Mesothelial cell of epicardium (in vitro differentiated cells): ENCODE data around the gene TSEN2. TPM values are rescaled to one million over a fixed set of nuclear protein-coding genes. Genes with fewer than 3 reads are reported as not detected.
A peak's percentile ranks its signal among the peaks of the same experiment; 100 is the strongest.

Source experiments
- DNase-seq, 2 experiments: peaks; one replicate each; pipeline ENCODE4 v3.0.0; 2021; ENCODE audit warnings: low spot score in 2 of 2; ENCODE audit not compliant: unreplicated experiment in 2 of 2
- H3K27ac Mint-ChIP-seq: 2 replicates; pipeline ENCODE4 v1.8.0; 2021; ENCODE audit warnings: mixed read lengths
- H3K27me3 Mint-ChIP-seq: 2 replicates; pipeline ENCODE4 v1.8.0; 2021; ENCODE audit warnings: low read depth, mixed read lengths
- H3K36me3 Mint-ChIP-seq: 2 replicates; pipeline ENCODE4 v1.8.0; 2021; ENCODE audit warnings: mixed read lengths
- H3K4me1 Mint-ChIP-seq: 2 replicates; pipeline ENCODE4 v1.8.0; 2021; ENCODE audit warnings: mixed read lengths
- H3K4me3 Mint-ChIP-seq: 2 replicates; pipeline ENCODE4 v1.8.0; 2021; ENCODE audit warnings: mild to moderate bottlenecking, moderate library complexity, mixed read lengths
- H3K9me3 Mint-ChIP-seq: 2 replicates; pipeline ENCODE4 v1.8.0; 2021; ENCODE audit warnings: mixed read lengths
- total RNA-seq: library from RNA; stranded (reverse); gene quantifications from 3 replicates; pipeline ENCODE4 v1.2.1, GENCODE V29; 2021
- TF ChIP-seq, protein P1 (sequence below): fragments of 200-600 bp; sonication (generic); IDR thresholded peaks from one replicate; pipeline ENCODE4 v1.5.0; 2021; ENCODE audit warnings: antibody characterized with exemption; ENCODE audit not compliant: unreplicated experiment

TSEN2 gene
- total RNA-seq, 1 donor from 2014 or later: 29.0 TPM

DNA sequence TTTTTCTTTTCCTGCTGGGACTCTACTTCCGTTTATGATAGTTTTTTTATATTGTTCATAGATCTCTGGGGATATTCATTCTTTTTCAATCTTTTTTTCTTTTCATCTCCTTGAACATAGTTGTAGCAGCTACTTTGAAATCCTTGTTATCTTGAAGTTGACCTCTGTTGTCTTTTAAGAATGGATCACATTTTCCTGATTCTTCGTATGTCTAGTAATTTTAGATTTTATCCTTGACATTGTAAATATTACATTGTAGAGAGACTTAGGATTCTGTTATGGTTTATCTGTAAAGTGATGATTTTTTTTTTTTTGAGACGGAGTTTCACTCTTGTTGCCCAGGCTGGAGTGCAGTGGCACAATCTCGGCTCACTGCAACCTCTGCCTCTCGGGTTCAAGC, 93.1 kb downstream of the TSEN2 start:
- H3K4me1 Mint-ChIP-seq: no peaks in the 10 kb centered on the region
- H3K36me3 Mint-ChIP-seq: peaks cover 47% of the 10 kb centered on the region
- DNase-seq: no peak
- no peaks in the 10 kb centered on the region for H3K27me3 Mint-ChIP-seq
- H3K9me3 Mint-ChIP-seq: peaks cover 3% of the 10 kb centered on the region
- no peak overlapping the region for H3K27ac Mint-ChIP-seq
- H3K4me3 Mint-ChIP-seq: no peak overlapping the region
- TF ChIP-seq, protein P1, sequence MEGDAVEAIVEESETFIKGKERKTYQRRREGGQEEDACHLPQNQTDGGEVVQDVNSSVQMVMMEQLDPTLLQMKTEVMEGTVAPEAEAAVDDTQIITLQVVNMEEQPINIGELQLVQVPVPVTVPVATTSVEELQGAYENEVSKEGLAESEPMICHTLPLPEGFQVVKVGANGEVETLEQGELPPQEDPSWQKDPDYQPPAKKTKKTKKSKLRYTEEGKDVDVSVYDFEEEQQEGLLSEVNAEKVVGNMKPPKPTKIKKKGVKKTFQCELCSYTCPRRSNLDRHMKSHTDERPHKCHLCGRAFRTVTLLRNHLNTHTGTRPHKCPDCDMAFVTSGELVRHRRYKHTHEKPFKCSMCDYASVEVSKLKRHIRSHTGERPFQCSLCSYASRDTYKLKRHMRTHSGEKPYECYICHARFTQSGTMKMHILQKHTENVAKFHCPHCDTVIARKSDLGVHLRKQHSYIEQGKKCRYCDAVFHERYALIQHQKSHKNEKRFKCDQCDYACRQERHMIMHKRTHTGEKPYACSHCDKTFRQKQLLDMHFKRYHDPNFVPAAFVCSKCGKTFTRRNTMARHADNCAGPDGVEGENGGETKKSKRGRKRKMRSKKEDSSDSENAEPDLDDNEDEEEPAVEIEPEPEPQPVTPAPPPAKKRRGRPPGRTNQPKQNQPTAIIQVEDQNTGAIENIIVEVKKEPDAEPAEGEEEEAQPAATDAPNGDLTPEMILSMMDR: no peak

DNA sequence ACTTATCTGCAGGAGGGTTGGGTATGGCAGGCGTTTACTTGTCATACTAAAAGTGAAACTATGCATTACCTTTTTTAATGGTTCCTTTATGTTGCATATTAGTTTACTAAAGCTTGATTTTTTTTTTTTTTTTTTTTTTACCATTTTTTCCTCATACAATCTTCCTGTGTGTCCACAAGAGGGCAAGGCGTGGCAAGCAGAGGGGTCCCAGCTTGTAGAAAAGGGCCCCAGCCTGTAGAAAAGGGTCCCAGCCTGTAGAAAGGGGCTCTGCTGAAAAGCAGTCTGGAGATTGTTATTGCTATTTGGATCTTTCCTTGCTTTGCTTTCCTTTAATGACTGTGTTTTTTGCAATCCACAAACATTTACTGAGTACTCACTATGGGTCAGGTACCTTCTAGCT, 94.5 kb downstream of the TSEN2 start:
- Mint-ChIP-seq H3K36me3 (peaks cover 43% of the 10 kb centered on the region), H3K4me1 (no peaks in the 10 kb centered on the region)

DNA sequence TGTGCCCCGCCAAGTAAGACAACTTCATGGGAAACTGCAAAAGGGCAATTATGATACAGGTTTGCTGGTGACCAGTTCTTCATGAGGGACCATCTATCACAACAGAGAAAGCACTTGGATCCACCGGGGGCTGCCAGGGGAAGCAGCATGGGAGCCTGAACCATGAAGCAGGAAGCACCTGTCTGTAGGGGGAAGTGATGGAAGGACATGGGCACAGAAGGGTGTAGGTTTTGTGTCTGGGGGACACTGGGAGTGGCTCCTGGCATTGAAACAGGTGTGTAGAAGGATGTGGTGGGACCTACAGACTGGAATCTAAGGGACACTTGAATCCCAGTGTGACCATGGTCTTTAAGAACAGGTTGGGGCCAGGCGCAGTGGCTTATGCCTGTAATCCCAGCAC, 95.2 kb downstream of the TSEN2 start:
- H3K27ac Mint-ChIP-seq: no peak overlapping the region

More for the DNA sequence above, 94.5 kb downstream of the TSEN2 start:
- TF ChIP-seq, protein P1: no peak
- Mint-ChIP-seq H3K27me3 (no peaks in the 10 kb centered on the region), H3K4me3 (no peak overlapping the region), H3K27ac (no peak overlapping the region), H3K9me3 (peaks cover 3% of the 10 kb centered on the region)
- no peak for DNase-seq

DNA sequence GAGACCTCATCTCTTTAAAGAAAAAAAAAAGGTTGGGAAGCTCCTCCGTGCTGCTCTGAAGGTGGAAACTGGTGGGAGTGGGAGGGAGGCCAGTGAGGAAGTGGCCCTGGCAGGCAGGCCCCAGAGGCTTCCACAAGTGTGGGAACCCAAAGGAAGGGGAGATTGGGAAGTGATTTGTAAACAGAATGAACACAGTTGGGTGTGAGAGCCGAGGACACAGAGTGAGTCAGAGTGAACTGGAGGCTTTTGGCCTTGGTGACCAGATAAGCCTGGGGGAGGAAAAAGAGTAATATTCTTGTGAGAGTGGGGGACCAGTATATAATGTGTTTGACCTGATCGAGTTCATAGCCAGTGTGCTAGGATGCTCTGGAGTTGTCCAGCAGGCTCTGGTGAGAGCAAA, 95.6 kb downstream of the TSEN2 start:
- Mint-ChIP-seq H3K27me3 (no peaks in the 10 kb centered on the region), H3K9me3 (peaks cover 3% of the 10 kb centered on the region), H3K4me3 (no peak overlapping the region), H3K36me3 (peaks cover 41% of the 10 kb centered on the region), H3K27ac (peak overlapping the region; percentile 48), H3K4me1 (no peaks in the 10 kb centered on the region)
- DNase-seq: no peak
- TF ChIP-seq, protein P1: no peak

More for the DNA sequence above, 95.2 kb downstream of the TSEN2 start:
- TF ChIP-seq, protein P1: no peak
- H3K27me3 Mint-ChIP-seq: no peaks in the 10 kb centered on the region
- H3K9me3 Mint-ChIP-seq: peaks cover 3% of the 10 kb centered on the region
- peaks cover 41% of the 10 kb centered on the region for H3K36me3 Mint-ChIP-seq
- no peak overlapping the region for H3K4me3 Mint-ChIP-seq
- no peak for DNase-seq
- H3K4me1 Mint-ChIP-seq: no peaks in the 10 kb centered on the region

DNA sequence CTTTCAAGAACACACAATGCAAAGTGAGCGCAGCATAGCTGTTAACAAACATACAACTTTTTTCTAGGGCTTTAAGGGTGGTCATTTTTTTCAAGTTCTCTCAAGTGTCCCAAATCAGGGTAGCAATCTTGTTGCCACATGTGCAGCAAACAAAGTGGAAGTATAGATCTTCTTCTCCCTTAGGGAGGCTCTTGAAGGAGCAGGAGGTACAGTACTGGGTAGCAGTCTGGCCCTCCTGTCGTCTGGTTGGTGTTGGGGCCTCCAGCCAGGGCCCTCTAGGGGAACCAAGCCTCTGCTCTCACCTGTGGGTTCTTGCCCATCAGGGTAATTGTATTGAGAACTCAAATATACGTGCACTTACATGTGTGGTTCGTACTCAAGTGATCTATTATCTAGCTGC, 98.5 kb downstream of the TSEN2 start:
- Mint-ChIP-seq H3K27me3 (no peaks in the 10 kb centered on the region), H3K4me3 (no peak overlapping the region), H3K9me3 (no peaks in the 10 kb centered on the region), H3K36me3 (peaks cover 26% of the 10 kb centered on the region), H3K27ac (no peak overlapping the region), H3K4me1 (peaks cover 12% of the 10 kb centered on the region)
- TF ChIP-seq, protein P1: no peak
- DNase-seq: no peak

Other genes with a start within 250 kb of the TSEN2 start
- gene PPARG, start 195.4 kb upstream of the TSEN2 start, total RNA-seq: 10.1 to 13.3 TPM (median 11.7 TPM) in 3 replicates
- gene MKRN2OS, start 61.0 kb downstream of the TSEN2 start, total RNA-seq: 0.25 to 0.29 TPM (median 0.29 TPM) in 3 replicates
- gene MKRN2, start 72.6 kb downstream of the TSEN2 start, total RNA-seq: 34.2 to 36.4 TPM (median 34.7 TPM) in 3 replicates
- 108 to 116 TPM (median 111 TPM) in 3 replicates for gene RAF1, start 179.6 kb downstream of the TSEN2 start, total RNA-seq